Colonic mucosa (tissue), 4 donors: ENCODE data around the gene C7orf33. TPM values are rescaled to one million over a fixed set of nuclear protein-coding genes. Genes with fewer than 3 reads are reported as not detected.
A peak's percentile ranks its signal among the peaks of the same experiment; 100 is the strongest.
"Not testable (repeated sequence)": the region's sequence is repeated elsewhere in the genome, so short reads cannot be mapped to it uniquely, and the experiment has no call there.

Source experiments
- DNase-seq: peaks from one replicate; pipeline ENCODE4 v3.0.0-alpha.2; 2020
- H3K27ac ChIP-seq: fragments of 200-600 bp; one replicate; pipeline ENCODE4 v1.8.0; 2021
- H3K27me3 ChIP-seq: fragments of 200-600 bp; one replicate; pipeline ENCODE4 v1.8.0; 2021
- H3K36me3 ChIP-seq: fragments of 200-600 bp; one replicate; pipeline ENCODE4 v1.8.0; 2021
- H3K4me1 ChIP-seq: fragments of 200-600 bp; one replicate; pipeline ENCODE4 v1.8.0; 2021; ENCODE audit warnings: mild to moderate bottlenecking
- H3K4me3 ChIP-seq: fragments of 200-600 bp; one replicate; pipeline ENCODE4 v1.8.0; 2021
- H3K9ac ChIP-seq, 2 donors: one replicate each; pipeline ENCODE4 v1.7.0; 2013; ENCODE audit warnings: control low read depth in 2 of 2, low read depth in 2 of 2, low read length in 2 of 2
- H3K9me3 ChIP-seq: fragments of 200-600 bp; one replicate; pipeline ENCODE4 v1.8.0; 2021
- CTCF ChIP-seq: fragments of 200-600 bp; IDR thresholded peaks from one replicate; pipeline ENCODE4 v1.8.0; 2022; ENCODE audit warnings: antibody characterized with exemption, mild to moderate bottlenecking
- intact Hi-C: fragments of 100-400 bp; cut with DNase I; formaldehyde crosslinking; loops from one replicate; pipeline ENCODE4 v1.14.1; 2022
- total RNA-seq, 2 donors: library from RNA; stranded (reverse); fragmentation: NEBNext Ultra II Directional in 1 of 2; extraction: Animal tissue kit (Norgen Biotek cat#: 25700) in 1 of 2; gene quantifications; one replicate each; pipeline ENCODE4 v1.2.1, GENCODE V29; 2021
- donor health status: healthy.
- donor health status: DM: no; HTN: no; CAD: no.
- donor health status: DM: no; HTN: no; CAD: no.

Gene C7orf33
- total RNA-seq, 2 donors from 2014 or later, result not detected

- intact Hi-C loops, result no loop called here
- no peaks in the 10 kb centered on the region for H3K27me3 ChIP-seq
- H3K27ac ChIP-seq, result peak overlapping the region; percentile 33
- no peak overlapping the region for H3K9ac ChIP-seq
- H3K4me1 ChIP-seq, result no peaks in the 10 kb centered on the region
- H3K9me3 ChIP-seq, result no peaks in the 10 kb centered on the region
- DNase-seq, result no peak
- no peak for TF ChIP-seq CTCF
- H3K4me3 ChIP-seq, result no peak overlapping the region
- no peaks in the 10 kb centered on the region for H3K36me3 ChIP-seq
Observed at GRCh38 chr7:148563583-148564274, 26.8 kb upstream of the C7orf33 start.

- H3K4me1 ChIP-seq, H3K9ac ChIP-seq, intact Hi-C loops, H3K27me3 ChIP-seq, H3K36me3 ChIP-seq, DNase-seq, H3K9me3 ChIP-seq, H3K4me3 ChIP-seq: not testable (repeated sequence)
- peak overlapping the region; percentile 33 for H3K27ac ChIP-seq
Observed at GRCh38 chr7:148564275-148564951, 26.2 kb upstream of the C7orf33 start.

GRCh38 chr7:148566736-148567135 lies 23.8 kb upstream of the C7orf33 start:
- H3K9me3 ChIP-seq, result no peaks in the 10 kb centered on the region
- H3K9ac ChIP-seq, result no peak overlapping the region
- no peak overlapping the region for H3K27ac ChIP-seq
- TF ChIP-seq CTCF, result no peak
- H3K4me1 ChIP-seq, result no peaks in the 10 kb centered on the region
- no peaks in the 10 kb centered on the region for H3K27me3 ChIP-seq
- DNase-seq, result no peak
- H3K36me3 ChIP-seq, result no peaks in the 10 kb centered on the region
- intact Hi-C loops, result no loop called here
- no peak overlapping the region for H3K4me3 ChIP-seq

- no peak overlapping the region for H3K27ac ChIP-seq
- H3K9ac ChIP-seq, result no peak overlapping the region
- no peak for DNase-seq
- H3K4me1 ChIP-seq, result no peaks in the 10 kb centered on the region
- intact Hi-C loops, result no loop called here
- H3K36me3 ChIP-seq, result no peaks in the 10 kb centered on the region
- no peak for TF ChIP-seq CTCF
- no peaks in the 10 kb centered on the region for H3K27me3 ChIP-seq
- no peaks in the 10 kb centered on the region for H3K9me3 ChIP-seq
- H3K4me3 ChIP-seq, result no peak overlapping the region
Observed at GRCh38 chr7:148567524-148567923, 23.0 kb upstream of the C7orf33 start.

- Histone ChIP-seq H3K9ac (no peak overlapping the region), H3K27ac (no peak overlapping the region), H3K9me3 (no peaks in the 10 kb centered on the region), H3K27me3 (no peaks in the 10 kb centered on the region), H3K36me3 (no peaks in the 10 kb centered on the region), H3K4me3 (no peak overlapping the region), H3K4me1 (no peaks in the 10 kb centered on the region)
- no peak for TF ChIP-seq CTCF
- no peak for DNase-seq
- intact Hi-C loops, result no loop called here
Observed at GRCh38 chr7:148570510-148570909, 20.1 kb upstream of the C7orf33 start.

GRCh38 chr7:148570973-148571372 lies 19.6 kb upstream of the C7orf33 start:
- H3K4me1 ChIP-seq, H3K9me3 ChIP-seq, DNase-seq, H3K27me3 ChIP-seq, H3K27ac ChIP-seq, H3K36me3 ChIP-seq, H3K9ac ChIP-seq, intact Hi-C loops, H3K4me3 ChIP-seq: not testable (repeated sequence)
